NCI-H1417 (cell line): ENCODE data around the gene UPF2.
A peak's percentile ranks its signal among the peaks of the same experiment; 100 is the strongest.

Source experiments
- DNase-seq, 3 experiments: peaks; one replicate each; lab custom pipeline; 2025; lab: John Stamatoyannopoulos, UW

The UPF2 gene

GRCh38 chr10:11962176-11962575 lies 80.4 kb downstream of the UPF2 start:
- no peak for DNase-seq

GRCh38 chr10:11961771-11962170 lies 80.8 kb downstream of the UPF2 start:
- DNase-seq, result no peak

GRCh38 chr10:11959966-11960365 lies 82.6 kb downstream of the UPF2 start:
- no peak for DNase-seq

- no peak for DNase-seq
Measured at GRCh38 chr10:11958956-11959355, 83.7 kb downstream of the UPF2 start.

- DNase-seq, result no peak
Measured at GRCh38 chr10:11951695-11952094, 90.9 kb downstream of the UPF2 start.

GRCh38 chr10:11950325-11951018 lies 92.1 kb downstream of the UPF2 start:
- no peak for DNase-seq

DNA sequence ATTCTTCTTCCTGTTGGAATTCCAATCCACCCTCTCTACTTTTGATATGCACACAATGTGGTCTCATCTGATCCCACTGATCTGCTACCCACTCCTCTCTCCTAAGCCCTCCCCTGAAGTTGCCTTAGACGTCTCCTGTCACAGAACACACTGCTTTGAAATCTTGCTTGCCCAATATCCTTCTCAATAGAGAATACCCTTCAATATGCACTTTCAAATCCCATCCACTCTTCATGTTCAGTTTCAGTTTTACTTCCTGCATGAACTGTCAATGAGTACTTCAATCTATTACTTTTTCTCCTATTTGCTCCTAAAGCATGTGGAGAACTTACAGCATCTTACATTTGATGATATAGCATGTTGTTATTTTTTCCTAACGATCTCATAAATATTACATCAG lies 93.5 kb downstream of the UPF2 start:
- no peak for DNase-seq

DNA sequence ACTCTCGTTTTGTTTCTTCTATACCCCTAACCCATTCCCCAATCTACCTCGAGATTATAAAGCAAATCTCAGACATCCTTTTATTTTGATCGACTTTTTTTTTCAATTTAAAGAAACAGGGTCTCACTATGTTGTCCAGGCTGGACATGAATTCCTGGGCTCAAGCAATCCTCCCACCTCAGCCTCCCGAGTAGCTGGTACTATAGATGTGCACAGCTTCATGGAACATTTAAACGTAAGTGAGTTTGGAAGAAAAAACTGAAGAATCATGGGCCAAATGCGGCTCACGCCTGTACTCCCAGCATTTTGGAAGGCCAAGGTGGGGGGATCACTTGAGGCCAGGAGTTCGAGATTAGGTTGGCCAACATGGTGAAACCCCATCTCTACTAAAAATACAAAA lies 96.0 kb downstream of the UPF2 start:
- no peak for DNase-seq

- DNase-seq, result no peak
Measured at GRCh38 chr10:11936389-11937152, 106.0 kb downstream of the UPF2 start.

DNA sequence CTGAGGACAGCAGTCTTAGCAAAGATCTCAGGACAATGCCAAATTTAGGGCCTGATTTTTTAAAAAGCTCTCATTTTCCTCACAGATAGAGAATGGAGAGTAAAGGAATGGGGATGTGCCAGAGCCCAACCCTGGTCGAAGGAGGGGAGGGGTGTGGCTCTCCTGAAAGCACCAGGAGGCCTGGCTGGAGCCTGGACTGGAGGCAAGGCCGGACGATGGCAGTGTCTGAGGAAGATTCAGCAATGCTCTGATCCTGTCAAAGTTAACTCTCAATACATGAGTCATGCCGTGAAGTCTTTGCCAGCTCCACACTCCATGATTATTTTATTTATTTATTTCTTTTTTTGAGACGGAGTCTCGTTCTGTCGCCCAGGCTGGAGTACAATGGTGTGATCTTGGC lies 108.3 kb downstream of the UPF2 start:
- no peak for DNase-seq

DNA sequence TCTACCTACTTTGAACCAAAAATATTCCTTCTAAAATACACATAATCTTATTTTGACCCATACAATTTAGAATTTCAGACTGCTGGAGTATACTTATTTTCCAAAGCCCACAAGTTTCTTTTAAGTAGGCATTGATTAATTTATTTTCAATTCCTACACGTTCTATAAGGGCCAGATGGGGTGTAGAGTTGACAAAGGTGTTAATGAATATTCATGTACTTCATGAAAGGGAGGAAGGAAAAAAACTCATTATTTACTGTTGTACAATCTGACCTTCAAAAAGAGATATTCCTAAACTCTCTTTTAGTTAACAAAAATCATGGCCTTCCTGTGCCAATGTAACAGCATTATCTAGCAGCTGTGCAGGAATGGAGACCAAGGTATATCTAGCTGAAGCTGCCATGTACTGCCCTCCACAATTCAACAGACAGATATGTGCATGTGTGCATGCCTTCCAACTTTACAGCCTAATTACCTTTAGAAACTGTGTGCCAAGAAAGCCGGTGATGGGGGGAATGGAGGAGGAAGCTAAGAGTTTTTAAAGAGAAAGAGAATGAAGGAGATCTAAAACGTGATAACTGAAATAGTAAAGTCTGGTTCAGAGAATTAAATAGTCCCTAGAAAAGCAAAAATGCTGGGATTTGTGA lies 108.9 kb downstream of the UPF2 start:
- DNase-seq, result no peak

- no peak for DNase-seq
Measured at GRCh38 chr10:11931038-11931437, 111.6 kb downstream of the UPF2 start.

DNA sequence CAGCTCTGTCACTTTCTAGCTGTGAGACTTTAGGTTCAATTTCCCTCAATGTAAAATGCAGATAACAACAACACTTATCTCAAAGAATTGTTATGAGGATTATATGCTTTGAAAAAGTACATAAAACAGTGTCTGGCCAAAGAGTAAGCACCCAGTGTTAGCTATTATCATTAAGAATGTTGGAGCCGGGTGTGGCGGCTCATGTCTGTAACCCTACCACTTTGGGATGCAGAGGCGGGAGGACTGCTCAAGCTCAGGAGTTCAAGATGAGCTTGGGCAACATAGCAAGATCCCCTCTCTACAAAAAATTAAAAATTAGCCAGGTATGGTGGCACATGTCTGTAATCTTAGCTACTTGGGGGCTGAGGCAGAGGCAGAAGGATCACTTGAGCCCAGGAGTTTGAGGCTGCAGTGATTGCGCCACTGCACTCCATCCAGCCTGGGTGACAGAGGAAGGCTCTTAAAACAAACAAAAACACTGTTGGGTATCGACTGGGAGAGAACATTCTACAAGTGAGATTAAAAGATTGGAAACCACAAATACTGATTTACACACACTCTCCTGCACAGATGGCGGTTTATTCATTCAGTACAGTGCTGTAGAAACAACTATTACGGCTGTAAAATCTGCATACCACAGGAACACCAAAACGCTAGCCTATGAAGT lies 112.2 kb downstream of the UPF2 start:
- DNase-seq, result no peak

DNA sequence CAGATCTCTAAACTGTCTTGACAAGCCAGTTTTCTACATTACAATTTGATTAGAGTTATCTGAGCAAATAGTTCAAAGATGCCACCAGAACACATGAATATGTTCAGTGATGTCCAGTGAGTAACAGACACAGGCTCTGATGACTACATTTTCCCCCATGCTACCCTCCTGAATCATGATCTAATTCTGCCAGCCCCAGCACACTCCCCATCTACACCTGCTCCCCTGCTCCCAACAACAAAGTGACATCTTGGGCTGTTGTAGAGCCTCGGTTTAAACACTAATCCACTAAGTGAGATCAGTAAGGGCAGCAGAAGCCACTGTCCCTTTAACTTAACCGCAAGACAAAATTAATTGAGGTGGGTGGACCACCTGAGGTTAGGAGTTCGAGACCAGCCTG lies 114.9 kb downstream of the UPF2 start:
- DNase-seq, result no peak

GRCh38 chr10:11921800-11922392 lies 120.7 kb downstream of the UPF2 start:
- no peak for DNase-seq

- DNase-seq, result peak in 2 of 3 experiments; percentile 7 to 62
Measured at GRCh38 chr10:11919271-11919670, 123.3 kb downstream of the UPF2 start.

DNA sequence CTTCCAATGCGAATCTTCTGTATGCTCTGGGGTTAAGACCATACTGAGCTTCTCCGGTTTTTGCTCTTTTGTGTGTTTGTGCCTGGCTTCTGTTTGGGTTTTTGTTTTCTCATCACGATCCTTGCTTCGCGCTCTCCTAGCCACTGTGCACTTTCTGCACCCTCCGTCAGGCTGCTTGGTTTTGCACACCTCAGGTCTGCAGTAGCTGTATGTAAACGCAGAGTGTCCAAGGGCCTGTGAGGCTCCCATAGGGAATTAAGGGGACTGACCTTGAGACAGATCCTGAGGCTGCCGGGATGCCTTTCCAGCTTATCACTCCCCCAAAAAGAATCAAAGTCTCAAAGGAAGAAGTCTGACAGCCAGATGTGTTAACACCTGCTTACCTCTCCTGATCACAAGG lies 124.2 kb downstream of the UPF2 start:
- DNase-seq, result peak in 1 of 3 experiments; percentile 16

GRCh38 chr10:11913079-11913641 lies 129.4 kb downstream of the UPF2 start:
- DNase-seq, result no peak

DNA sequence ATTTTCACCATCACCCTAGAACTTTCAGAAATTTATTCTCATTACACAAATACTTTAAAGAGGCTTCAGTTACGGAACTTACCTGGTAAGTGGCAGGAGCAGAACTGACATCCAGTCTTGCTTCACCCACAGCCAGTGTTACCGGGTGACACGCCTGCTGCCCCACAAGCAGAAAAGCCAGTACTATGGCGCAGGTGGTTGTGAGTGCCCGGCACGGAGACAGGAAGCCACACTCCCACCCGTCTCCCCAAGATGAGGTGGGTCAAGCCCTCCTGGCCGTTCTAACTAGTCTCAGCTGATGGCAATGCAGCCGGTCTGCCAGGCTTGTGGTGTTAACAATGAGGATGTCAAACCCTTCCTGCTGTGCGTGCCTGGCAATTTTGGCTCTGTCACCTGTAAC lies 132.5 kb downstream of the UPF2 start:
- no peak for DNase-seq

- DNase-seq, result peak in 1 of 3 experiments; percentile 7
Measured at GRCh38 chr10:11909618-11910017, 133.0 kb downstream of the UPF2 start.

DNA sequence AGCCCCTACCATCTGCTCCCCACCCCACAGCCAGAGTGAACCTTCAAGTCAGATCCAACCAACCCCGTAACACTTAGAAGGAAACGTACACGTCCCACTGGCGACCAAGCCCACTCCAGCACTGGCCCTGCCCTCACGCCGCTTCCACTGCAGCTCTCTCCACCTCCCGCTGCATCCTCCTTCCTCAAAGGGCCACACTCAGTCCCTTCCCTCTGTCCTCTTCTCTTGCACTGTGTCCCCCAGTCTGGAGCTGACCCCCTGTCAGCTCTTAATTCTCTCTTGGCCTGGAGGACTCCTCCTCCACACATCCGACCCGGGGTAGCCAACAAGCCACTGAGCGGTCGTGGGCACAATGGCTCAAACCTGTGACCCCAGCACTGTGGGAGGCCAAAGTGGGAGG lies 133.6 kb downstream of the UPF2 start:
- DNase-seq, result no peak

DNA sequence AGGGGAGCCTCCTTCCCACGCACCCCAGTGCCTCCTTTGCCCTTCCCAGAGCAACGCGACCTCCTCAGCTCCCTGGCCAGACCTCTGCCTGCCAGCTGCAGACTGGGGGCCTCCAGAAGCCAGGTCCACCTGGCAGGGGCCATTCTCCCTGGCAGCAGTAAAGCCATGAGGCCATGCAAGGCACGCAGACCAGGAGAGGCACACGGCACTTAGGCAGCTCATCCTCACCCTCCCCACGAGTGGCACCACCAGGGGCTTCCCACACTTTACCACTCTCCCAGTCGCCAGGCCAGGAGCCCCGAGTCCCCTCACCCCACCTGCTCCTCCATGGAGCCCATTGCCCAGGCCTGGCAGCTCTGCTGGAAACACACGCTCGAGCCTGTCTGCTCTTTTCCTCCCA lies 134.1 kb downstream of the UPF2 start:
- no peak for DNase-seq
